NT2/D1 (cell line): ENCODE results near the gene POM121L12.

Experiments used
- DNase-seq: peaks from one replicate; pipeline ENCODE4 v3.0.0-alpha.2; 2011; ENCODE audit warnings: low read depth, low spot score
- H3K27me3 ChIP-seq: 2 replicates; pipeline ENCODE4 v1.6.0; 2011; ENCODE audit warnings: mild to moderate bottlenecking; ENCODE audit not compliant: insufficient read length, insufficient read depth
- H3K36me3 ChIP-seq: 2 replicates; pipeline ENCODE4 v1.6.1; 2011; ENCODE audit warnings: mild to moderate bottlenecking, low read length, mixed read lengths; ENCODE audit not compliant: insufficient read depth, insufficient read length
- H3K4me1 ChIP-seq: 2 replicates; pipeline ENCODE4 v1.5.1; 2011; ENCODE audit not compliant: insufficient read depth, insufficient read length
- H3K4me3 ChIP-seq: 2 replicates; pipeline ENCODE4 v1.5.1; 2011; ENCODE audit warnings: low read depth; ENCODE audit not compliant: insufficient read length
- H3K9ac ChIP-seq: 2 replicates; pipeline ENCODE4 v1.6.0; 2011; ENCODE audit warnings: low read depth; ENCODE audit not compliant: insufficient read length
- H3K9me3 ChIP-seq: 2 replicates; pipeline ENCODE4 v1.5.1; 2011; ENCODE audit warnings: mild to moderate bottlenecking, low read length; ENCODE audit not compliant: insufficient read depth
- SUZ12 ChIP-seq: IDR thresholded peaks from 2 replicates; pipeline ENCODE4 v1.6.1; 2011; ENCODE audit not compliant: insufficient read length, insufficient read depth; ENCODE audit errors: extremely low read depth
- YY1 ChIP-seq: IDR thresholded peaks from 2 replicates; pipeline ENCODE4 v1.6.1; 2011; ENCODE audit not compliant: insufficient read length, insufficient read depth
- ZNF274 ChIP-seq: IDR thresholded peaks from 2 replicates; pipeline ENCODE4 v1.6.1; 2011; ENCODE audit warnings: mild to moderate bottlenecking, low read depth, low read length

POM121L12 gene

DNA sequence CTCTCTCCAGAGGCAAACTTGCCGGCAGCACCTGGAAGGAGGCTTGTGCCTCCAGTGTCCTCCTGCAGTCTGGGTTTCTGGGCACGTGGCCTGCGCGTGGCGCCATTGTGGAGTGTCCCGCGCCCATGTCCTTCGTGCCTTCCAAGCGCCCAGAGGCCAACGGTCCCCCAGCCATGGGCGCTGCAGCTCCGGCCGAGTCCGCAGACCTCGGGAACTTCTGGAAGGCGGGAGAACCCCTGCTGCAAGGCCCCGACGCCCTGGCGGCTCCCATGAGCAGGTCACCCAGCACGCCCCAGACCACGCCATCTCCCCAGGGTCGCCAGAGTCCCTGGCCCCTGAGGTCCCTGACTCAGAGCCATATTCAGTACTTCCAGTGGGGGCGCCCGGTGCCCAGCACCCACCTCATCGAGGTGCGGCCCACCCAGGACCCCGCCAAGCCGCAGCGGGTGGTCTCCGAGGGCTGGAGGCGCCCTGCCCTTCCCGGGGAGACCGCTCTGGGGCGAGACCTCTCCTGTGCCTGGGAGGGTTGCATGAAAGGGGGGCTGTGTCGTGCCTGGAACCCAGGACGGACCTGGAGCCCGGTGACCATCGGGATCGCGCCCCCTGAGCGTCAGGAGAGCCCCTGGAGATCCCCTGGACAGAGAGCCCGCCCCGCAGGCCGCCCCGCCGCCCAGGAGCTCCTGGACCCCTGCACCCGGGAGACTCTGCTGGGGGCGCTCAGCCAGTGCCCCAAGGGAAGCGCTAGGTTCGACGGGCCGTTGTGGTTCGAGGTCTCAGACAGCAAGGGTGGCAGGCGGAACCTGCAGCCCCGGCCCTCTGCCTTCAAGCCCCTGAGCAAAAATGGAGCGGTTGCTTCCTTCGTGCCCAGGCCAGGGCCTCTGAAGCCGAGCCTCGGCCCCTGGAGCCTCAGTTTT lies at the start of gene POM121L12:
TSS of gene POM121L12 (plus strand) at position 135 of the 914 bp plus-strand sequence. CDS start at position 174, 39 bp downstream.
- Histone ChIP-seq H3K4me3 (no peak within 1 kb of the TSS), H3K9me3 (peaks cover 4% of the 10 kb centered on the region; the same call in 1 of the 2 replicates), H3K9ac (no peak within 1 kb of the TSS), H3K27me3 (no peaks in the 10 kb centered on the region), H3K4me1 (no peaks in the 10 kb centered on the region), H3K36me3 (no peaks in the 10 kb centered on the region)
- no peak for DNase-seq
- TF ChIP-seq SUZ12 (no peak), ZNF274 (no peak), YY1 (no peak)

DNA sequence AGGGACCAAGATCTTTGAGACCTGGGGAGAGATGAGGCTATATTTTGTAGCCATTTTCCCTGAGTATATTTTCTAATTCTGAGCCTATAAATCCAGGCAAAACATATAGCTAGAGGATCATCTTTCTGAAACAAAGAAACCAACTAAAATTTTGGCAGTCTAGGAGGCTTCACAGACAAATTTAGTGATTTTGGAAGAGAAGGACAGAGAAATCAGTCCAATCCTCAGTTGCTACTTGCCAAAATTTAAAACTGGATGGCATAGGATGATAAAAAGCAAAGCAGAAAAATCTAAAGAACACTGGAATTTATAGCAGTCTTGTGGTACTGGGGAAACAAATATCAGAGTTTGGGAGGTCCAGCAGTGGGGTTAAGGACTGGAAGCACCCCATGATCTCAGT lies 43.4 kb upstream of the POM121L12 start:
- Histone ChIP-seq H3K9ac (no peak overlapping the region), H3K9me3 (no peaks in the 10 kb centered on the region), H3K27me3 (no peaks in the 10 kb centered on the region), H3K4me1 (no peaks in the 10 kb centered on the region), H3K4me3 (no peak overlapping the region), H3K36me3 (no peaks in the 10 kb centered on the region)
- DNase-seq, result no peak
- no peak for TF ChIP-seq SUZ12
- no peak for TF ChIP-seq ZNF274
- no peak for TF ChIP-seq YY1

- no peak overlapping the region for H3K4me3 ChIP-seq
- no peaks in the 10 kb centered on the region for H3K27me3 ChIP-seq
- no peak for TF ChIP-seq YY1
- no peak for TF ChIP-seq SUZ12
- no peak for TF ChIP-seq ZNF274
- no peak for DNase-seq
- H3K9ac ChIP-seq, result no peak overlapping the region
- no peaks in the 10 kb centered on the region for H3K9me3 ChIP-seq
- H3K4me1 ChIP-seq, result no peaks in the 10 kb centered on the region
- no peaks in the 10 kb centered on the region for H3K36me3 ChIP-seq
These were observed 42.8 kb upstream of the POM121L12 start for GRCh38 chr7:52992479-52993162.

DNA sequence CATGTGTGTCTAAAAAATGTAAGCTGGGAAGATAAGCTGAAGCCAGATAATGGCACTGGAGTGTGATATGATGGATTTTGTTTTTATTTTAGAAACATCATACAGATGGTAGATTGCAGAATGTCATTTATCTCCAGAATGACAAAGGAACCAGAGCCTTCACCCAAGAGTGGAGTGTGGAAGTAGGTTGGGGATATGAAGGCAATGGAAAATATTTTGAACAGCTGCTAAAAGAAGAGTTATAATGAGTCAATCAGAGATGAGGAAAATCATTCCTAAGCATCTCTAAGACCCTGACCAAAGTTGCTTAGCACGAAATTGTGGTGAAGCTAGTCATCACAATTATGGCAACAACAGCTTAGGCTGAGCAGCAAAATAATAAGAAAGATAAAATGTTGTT lies 39.8 kb upstream of the POM121L12 start:
- H3K4me3 ChIP-seq, result no peak overlapping the region
- DNase-seq, result no peak
- TF ChIP-seq SUZ12, result no peak
- TF ChIP-seq ZNF274, result no peak
- TF ChIP-seq YY1, result no peak
- no peaks in the 10 kb centered on the region for H3K9me3 ChIP-seq
- H3K4me1 ChIP-seq, result no peaks in the 10 kb centered on the region
- no peak overlapping the region for H3K9ac ChIP-seq
- H3K36me3 ChIP-seq, result no peaks in the 10 kb centered on the region
- no peaks in the 10 kb centered on the region for H3K27me3 ChIP-seq

DNA sequence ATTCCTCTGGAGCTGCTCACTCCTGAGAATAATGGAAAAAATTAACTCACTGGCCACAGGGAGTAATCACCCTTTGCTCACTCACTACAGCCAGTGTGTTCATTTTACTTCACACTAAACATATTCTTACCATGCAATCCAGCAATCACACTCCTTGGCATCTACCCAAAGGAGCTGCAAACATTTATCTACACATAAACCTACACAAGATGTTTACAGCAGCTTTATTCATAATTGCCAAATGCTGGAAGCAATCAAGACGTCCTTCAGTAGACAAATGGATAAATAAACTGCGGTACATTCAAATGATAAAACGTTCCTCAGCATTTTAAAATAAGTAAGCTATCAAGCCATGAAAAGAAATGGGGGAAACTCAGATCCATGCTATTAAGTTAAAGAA lies 34.2 kb upstream of the POM121L12 start:
- no peaks in the 10 kb centered on the region; the same call in 1 of the 2 replicates for H3K9me3 ChIP-seq
- no peaks in the 10 kb centered on the region for H3K4me1 ChIP-seq
- H3K4me3 ChIP-seq, result no peak overlapping the region
- H3K36me3 ChIP-seq, result no peaks in the 10 kb centered on the region
- H3K27me3 ChIP-seq, result no peaks in the 10 kb centered on the region
- TF ChIP-seq SUZ12, result no peak
- TF ChIP-seq ZNF274, result no peak
- no peak for TF ChIP-seq YY1
- H3K9ac ChIP-seq, result no peak overlapping the region
- DNase-seq, result no peak

- H3K4me3 ChIP-seq, result no peak overlapping the region
- no peaks in the 10 kb centered on the region for H3K4me1 ChIP-seq
- H3K36me3 ChIP-seq, result no peaks in the 10 kb centered on the region
- H3K9ac ChIP-seq, result no peak overlapping the region
- no peak for DNase-seq
- peaks cover 9% of the 10 kb centered on the region; the same call in 1 of the 2 replicates for H3K9me3 ChIP-seq
- no peak for TF ChIP-seq ZNF274
- TF ChIP-seq SUZ12, result no peak
- no peak for TF ChIP-seq YY1
- H3K27me3 ChIP-seq, result no peaks in the 10 kb centered on the region
These were observed 33.0 kb upstream of the POM121L12 start for GRCh38 chr7:53002389-53002788.
